Esophagus squamous epithelium (tissue), 4 donors: ENCODE results near the gene METTL21A.

ENCODE experiments used
- CTCF ChIP-seq, 6 experiments: fragments of 450-650 bp in 4 of 6; fragments of 200-600 bp in 2 of 6; sonication (generic) in 2 of 6; IDR thresholded peaks; one replicate each; pipeline ENCODE4 v1.5.1; 2016 to 2019; ENCODE audit warnings: antibody characterized with exemption in 6 of 6, mild to moderate bottlenecking in 4 of 6, moderate library complexity in 4 of 6
- POLR2A ChIP-seq, 4 donors: fragments of 450-650 bp; IDR thresholded peaks; one replicate each; pipeline ENCODE4 v1.6.1; 2017; ENCODE audit warnings: antibody characterized with exemption in 4 of 4, mild to moderate bottlenecking in 4 of 4, moderate library complexity in 3 of 4

- TF ChIP-seq CTCF (IDR thresholded peaks at IDR 0.05), result no peak
- TF ChIP-seq POLR2A (IDR thresholded peaks at IDR 0.05), result no peak
Observed at GRCh38 chr2:207612714-207613113, 12.5 kb downstream of the METTL21A start.
